Neural progenitor cell (in vitro differentiated cells): ENCODE data around the gene CHCHD6. TPM values are rescaled to one million over a fixed set of nuclear protein-coding genes. Genes with fewer than 3 reads are reported as not detected.

ENCODE experiments used
- DNase-seq: peaks from one replicate; pipeline ENCODE4 v3.0.0-alpha.2; 2016; ENCODE audit warnings: low spot score
- H2AFZ ChIP-seq: fragments of 200-600 bp; sonication (generic); replicated peaks from 2 replicates; pipeline ENCODE4 v1.6.1; 2016; ENCODE audit warnings: antibody characterized with exemption
- H3F3A ChIP-seq: fragments of 200-600 bp; sonication (generic); 2 replicates; pipeline ENCODE4 v1.6.1; 2016; ENCODE audit warnings: antibody characterized with exemption, low read depth
- H3K27ac ChIP-seq: fragments of 200-600 bp; sonication (generic); 2 replicates; pipeline ENCODE4 v1.5.1; 2016; ENCODE audit warnings: mild to moderate bottlenecking
- H3K27me3 ChIP-seq: fragments of 200-600 bp; sonication (generic); 2 replicates; pipeline ENCODE4 v1.6.1; 2016; ENCODE audit warnings: mild to moderate bottlenecking, moderate library complexity
- H3K36me3 ChIP-seq: fragments of 200-600 bp; sonication (generic); 2 replicates; pipeline ENCODE4 v1.5.1; 2016
- H3K4me1 ChIP-seq: fragments of 200-600 bp; sonication (generic); 2 replicates; pipeline ENCODE4 v1.6.1; 2016; ENCODE audit warnings: mixed run types
- H3K4me2 ChIP-seq: fragments of 200-600 bp; sonication (generic); 2 replicates; pipeline ENCODE4 v1.6.1; 2016
- H3K4me3 ChIP-seq: fragments of 200-600 bp; sonication (generic); 2 replicates; pipeline ENCODE4 v1.5.1; 2016
- H3K79me2 ChIP-seq: fragments of 200-600 bp; sonication (generic); 2 replicates; pipeline ENCODE4 v1.6.1; 2016; ENCODE audit warnings: low read depth
- H3K9ac ChIP-seq: fragments of 200-600 bp; sonication (generic); 2 replicates; pipeline ENCODE4 v1.6.1; 2016
- H3K9me3 ChIP-seq: fragments of 200-600 bp; sonication (generic); 2 replicates; pipeline ENCODE4 v1.5.1; 2016; ENCODE audit warnings: low read depth
- H4K20me1 ChIP-seq: fragments of 200-600 bp; sonication (generic); 2 replicates; pipeline ENCODE4 v1.6.1; 2016; ENCODE audit warnings: low read depth
- H3K27ac Mint-ChIP-seq: 3 replicates; pipeline ENCODE4 v1.8.0; 2021; ENCODE audit warnings: mixed read lengths
- H3K27me3 Mint-ChIP-seq: 2 replicates; pipeline ENCODE4 v1.8.0; 2022; ENCODE audit warnings: low read depth, mild to moderate bottlenecking, inconsistent platforms, moderate library complexity, mixed read lengths; ENCODE audit not compliant: insufficient read depth
- H3K36me3 Mint-ChIP-seq: 3 replicates; pipeline ENCODE4 v1.8.0; 2021; ENCODE audit warnings: mixed read lengths
- H3K4me1 Mint-ChIP-seq: 3 replicates; pipeline ENCODE4 v1.8.0; 2021; ENCODE audit warnings: mixed read lengths
- H3K4me3 Mint-ChIP-seq: 3 replicates; pipeline ENCODE4 v1.8.0; 2021; ENCODE audit warnings: mild to moderate bottlenecking, moderate library complexity, mixed read lengths
- H3K9me3 Mint-ChIP-seq: 3 replicates; pipeline ENCODE4 v1.8.0; 2020; ENCODE audit warnings: mixed read lengths
- CTCF ChIP-seq: fragments of 200-600 bp; sonication (generic); IDR thresholded peaks from 2 replicates; pipeline ENCODE4 v1.5.1; 2017; ENCODE audit warnings: antibody characterized with exemption, mild to moderate bottlenecking
- EZH2 ChIP-seq: fragments of 200-600 bp; sonication (generic); IDR thresholded peaks from 2 replicates; pipeline ENCODE4 v1.6.1; 2017; ENCODE audit warnings: antibody characterized with exemption, mild to moderate bottlenecking, moderate library complexity
- EZH2phosphoT487 ChIP-seq: fragments of 200-600 bp; sonication (generic); IDR thresholded peaks from 2 replicates; pipeline ENCODE4 v1.6.1; 2017; ENCODE audit warnings: antibody characterized with exemption
- total RNA-seq: library from RNA; depleted of rRNA; stranded (reverse); fragments of >200 nt; gene quantifications from 2 replicates; pipeline ENCODE4 v1.2.3, GENCODE V29; 2015; ENCODE audit warnings: low replicate concordance

The CHCHD6 gene
- total RNA-seq, 1 donor from 2014 or later, result 35.7 TPM

GRCh38 chr3:126977821-126978220, 273.8 kb downstream of the CHCHD6 start:
- H3K4me3 ChIP-seq, result no peak overlapping the region
- no peak overlapping the region for H3K27ac ChIP-seq
- no peaks in the 10 kb centered on the region for H3K4me1 ChIP-seq
- peaks cover 14% of the 10 kb centered on the region for H3K27me3 ChIP-seq
- H2AFZ ChIP-seq, result no peak overlapping the region
- H3K36me3 Mint-ChIP-seq, result no peaks in the 10 kb centered on the region
- H3K4me3 Mint-ChIP-seq, result no peak overlapping the region
- peak overlapping the region; percentile 66 for H3K27ac Mint-ChIP-seq
- peaks cover 18% of the 10 kb centered on the region for H3K9me3 Mint-ChIP-seq
- peaks cover 10% of the 10 kb centered on the region for H3K27me3 Mint-ChIP-seq
- no peaks in the 10 kb centered on the region for H3F3A ChIP-seq
- TF ChIP-seq EZH2, result no peak
- TF ChIP-seq EZH2phosphoT487, result no peak
- no peak for TF ChIP-seq CTCF
- H3K79me2 ChIP-seq, result no peaks in the 10 kb centered on the region
- H3K4me2 ChIP-seq, result no peak overlapping the region
- peaks cover 4% of the 10 kb centered on the region for H3K4me1 Mint-ChIP-seq
- H3K9me3 ChIP-seq, result no peaks in the 10 kb centered on the region
- no peaks in the 10 kb centered on the region for H3K36me3 ChIP-seq
- no peak overlapping the region for H3K9ac ChIP-seq
- no peak for DNase-seq
- H4K20me1 ChIP-seq, result no peaks in the 10 kb centered on the region

- Histone ChIP-seq H3K4me1 (no peaks in the 10 kb centered on the region), H3K4me3 (no peak overlapping the region), H3K27me3 (peaks cover 14% of the 10 kb centered on the region), H4K20me1 (no peaks in the 10 kb centered on the region), H3K36me3 (no peaks in the 10 kb centered on the region), H3K79me2 (no peaks in the 10 kb centered on the region), H2AFZ (no peak overlapping the region), H3K9ac (no peak overlapping the region), H3K9me3 (no peaks in the 10 kb centered on the region), H3K27ac (no peak overlapping the region), H3F3A (no peaks in the 10 kb centered on the region), H3K4me2 (no peak overlapping the region)
- Mint-ChIP-seq H3K4me1 (peaks cover 4% of the 10 kb centered on the region), H3K9me3 (peaks cover 18% of the 10 kb centered on the region), H3K4me3 (peak overlapping the region; percentile 1), H3K36me3 (no peaks in the 10 kb centered on the region), H3K27me3 (peaks cover 10% of the 10 kb centered on the region), H3K27ac (peak overlapping the region; percentile 91)
- TF ChIP-seq EZH2, result no peak
- TF ChIP-seq EZH2phosphoT487, result no peak
- no peak for TF ChIP-seq CTCF
- no peak for DNase-seq
Measured at GRCh38 chr3:126978291-126978690, 274.3 kb downstream of the CHCHD6 start.

DNA sequence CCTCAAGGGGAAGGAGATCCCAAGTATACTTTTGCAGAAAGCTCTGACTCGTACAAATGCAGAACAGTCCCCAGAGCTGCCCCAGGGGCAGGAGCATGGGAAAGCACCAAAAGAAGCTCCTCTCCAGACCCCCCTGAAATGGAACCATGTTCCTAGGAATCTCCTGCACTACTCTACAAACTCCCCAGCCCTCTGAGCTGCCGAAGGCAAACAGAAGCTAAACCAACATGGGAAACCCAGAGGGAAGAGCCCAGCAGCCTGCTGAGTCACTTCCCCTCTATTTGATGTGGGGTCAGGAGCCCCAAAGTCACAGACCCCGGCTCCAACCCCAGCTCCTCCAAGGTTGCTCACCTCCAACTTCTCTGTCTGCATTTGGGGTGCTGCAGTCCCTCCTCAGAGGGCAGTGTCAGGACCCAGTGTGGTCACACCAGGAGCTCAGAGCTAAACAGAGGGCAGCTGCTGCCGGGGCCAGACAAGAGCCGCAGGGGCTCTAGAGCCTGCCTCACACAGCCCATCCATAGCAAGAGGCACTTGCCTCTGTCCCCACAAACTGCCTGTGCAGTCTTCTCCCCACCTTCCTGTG, 275.1 kb downstream of the CHCHD6 start:
- Histone ChIP-seq H3F3A (no peaks in the 10 kb centered on the region), H3K79me2 (peaks cover 7% of the 10 kb centered on the region), H3K27ac (no peak overlapping the region), H3K9me3 (no peaks in the 10 kb centered on the region), H3K4me3 (no peak overlapping the region), H4K20me1 (peaks cover 6% of the 10 kb centered on the region), H3K27me3 (peaks cover 14% of the 10 kb centered on the region), H3K4me2 (no peak overlapping the region), H3K4me1 (no peaks in the 10 kb centered on the region), H3K9ac (no peak overlapping the region), H2AFZ (no peak overlapping the region), H3K36me3 (no peaks in the 10 kb centered on the region)
- Mint-ChIP-seq H3K27ac (peak overlapping the region; percentile 27), H3K36me3 (no peaks in the 10 kb centered on the region), H3K4me1 (peaks cover 4% of the 10 kb centered on the region), H3K4me3 (no peak overlapping the region), H3K9me3 (peaks cover 15% of the 10 kb centered on the region), H3K27me3 (peaks cover 10% of the 10 kb centered on the region)
- TF ChIP-seq CTCF, result no peak
- DNase-seq, result no peak
